ENCODE results near the gene PTPN3. TPM values are rescaled to one million over a fixed set of nuclear protein-coding genes. Genes with fewer than 3 reads are reported as not detected.
"Not testable (repeated sequence)": the region's sequence is repeated elsewhere in the genome, so short reads cannot be mapped to it uniquely, and the experiment has no call there.

Gene PTPN3
- total RNA-seq, 2 experiments from 2014 or later, result 0.02 to 0.27 TPM

DNA sequence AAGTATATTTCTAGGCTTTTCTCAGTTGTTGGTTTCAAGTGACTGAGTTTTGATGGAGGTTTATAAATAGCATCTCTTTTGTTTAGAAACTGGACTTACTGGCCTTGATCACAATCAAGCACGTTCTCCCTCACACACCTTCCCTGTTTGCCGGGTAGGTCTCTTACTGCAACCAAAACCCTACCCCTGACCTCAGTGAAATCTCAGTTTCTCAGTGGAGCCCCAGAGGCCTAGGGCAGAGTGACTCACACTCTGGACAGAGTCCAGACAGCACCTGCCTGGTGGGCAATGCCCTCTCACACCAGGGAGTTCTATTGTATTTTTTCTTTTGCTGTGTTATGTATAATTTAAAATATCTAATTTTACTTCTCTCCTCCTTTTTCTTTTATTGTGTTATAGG is 128.8 kb downstream of the PTPN3 start:
- DNase-seq, result no peak
- CTCF ChIA-PET, result interaction anchor here (0.6 kb wide), 3 partner anchors 10 to 559 kb away, joined by 3 to 4 read pairs (median 3); no protein-coding TSS in a partner anchor
- Mint-ChIP-seq H3K4me1 (ENCODE audit: low read depth) (no peaks in the 10 kb centered on the region), H3K36me3 (ENCODE audit: low read depth) (no peaks in the 10 kb centered on the region), H3K4me3 (no peak overlapping the region), H3K27ac (no peak overlapping the region), H3K9me3 (peaks cover 3% of the 10 kb centered on the region), H3K27me3 (ENCODE audit: low read depth) (peaks cover 4% of the 10 kb centered on the region)
- intact Hi-C loops (cut with micrococcal nuclease), result no loop called here

DNA sequence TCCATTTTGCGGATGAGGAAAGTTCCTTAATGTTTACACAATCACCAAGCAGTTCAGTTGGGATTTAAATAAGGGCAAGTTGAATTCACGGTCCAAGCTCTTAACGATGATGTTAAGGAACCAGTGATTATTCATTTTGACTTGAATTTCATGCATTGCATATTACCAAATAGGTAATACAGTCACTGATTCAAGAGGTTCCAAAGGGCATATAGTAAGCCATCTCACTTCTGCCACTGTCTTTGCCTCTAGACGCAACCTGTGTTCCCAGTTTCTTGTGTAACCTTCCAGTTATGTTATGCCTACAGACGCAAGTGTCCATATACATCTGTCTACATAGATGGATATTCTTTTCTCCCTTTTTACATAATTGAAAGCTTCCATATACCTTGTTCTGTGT is 137.3 kb downstream of the PTPN3 start:
- no peaks in the 10 kb centered on the region for H3K36me3 Mint-ChIP-seq (ENCODE audit: low read depth)
- H3K27me3 Mint-ChIP-seq (ENCODE audit: low read depth), result peaks cover 6% of the 10 kb centered on the region
- no peaks in the 10 kb centered on the region for H3K4me1 Mint-ChIP-seq (ENCODE audit: low read depth)
- CTCF ChIA-PET, result no interaction called here
- no peak for DNase-seq
- no peaks in the 10 kb centered on the region for H3K9me3 Mint-ChIP-seq
- no peak overlapping the region for H3K27ac Mint-ChIP-seq
- H3K4me3 Mint-ChIP-seq, result no peak overlapping the region
- intact Hi-C loops (cut with micrococcal nuclease), result no loop called here

DNA sequence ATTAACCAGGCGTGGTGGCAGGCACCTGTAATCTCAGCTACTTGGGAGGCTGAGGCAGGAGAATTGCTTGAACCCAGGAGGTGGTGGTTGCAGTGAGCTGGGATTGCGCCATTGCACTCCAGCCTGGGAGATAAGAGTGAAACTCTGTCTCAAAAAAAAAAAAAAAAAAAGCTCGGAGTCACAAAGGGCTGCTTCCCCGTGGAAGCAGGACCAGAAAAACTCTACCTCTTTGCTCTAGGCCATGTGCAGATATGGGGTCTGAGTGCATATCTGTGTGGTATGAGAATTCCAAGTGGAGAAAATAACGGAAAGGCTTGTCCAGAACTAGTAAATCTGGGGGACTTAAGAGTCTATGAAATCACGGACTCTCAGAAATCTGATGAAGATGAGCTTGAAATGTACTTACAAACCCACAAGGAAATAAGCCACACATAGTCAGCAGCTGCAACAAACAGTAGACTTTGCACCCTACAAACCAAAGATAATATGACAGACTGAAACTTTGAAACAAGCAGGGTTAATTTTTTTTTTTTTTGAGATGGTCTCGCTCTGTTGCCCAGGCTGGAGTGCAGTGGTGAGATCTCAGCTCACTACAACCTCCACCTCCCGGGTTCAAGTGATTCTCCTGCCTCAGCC is 139.0 kb downstream of the PTPN3 start:
- H3K36me3 Mint-ChIP-seq (ENCODE audit: low read depth); H3K9me3 Mint-ChIP-seq; intact Hi-C loops (cut with micrococcal nuclease); H3K4me1 Mint-ChIP-seq (ENCODE audit: low read depth); H3K27ac Mint-ChIP-seq; H3K4me3 Mint-ChIP-seq; H3K27me3 Mint-ChIP-seq (ENCODE audit: low read depth); DNase-seq: not testable (repeated sequence)
- CTCF ChIA-PET, result interaction anchor here (0.6 kb wide), 3 partner anchors 10 to 127 kb away, joined by 3 read pairs; no protein-coding TSS in a partner anchor

DNA sequence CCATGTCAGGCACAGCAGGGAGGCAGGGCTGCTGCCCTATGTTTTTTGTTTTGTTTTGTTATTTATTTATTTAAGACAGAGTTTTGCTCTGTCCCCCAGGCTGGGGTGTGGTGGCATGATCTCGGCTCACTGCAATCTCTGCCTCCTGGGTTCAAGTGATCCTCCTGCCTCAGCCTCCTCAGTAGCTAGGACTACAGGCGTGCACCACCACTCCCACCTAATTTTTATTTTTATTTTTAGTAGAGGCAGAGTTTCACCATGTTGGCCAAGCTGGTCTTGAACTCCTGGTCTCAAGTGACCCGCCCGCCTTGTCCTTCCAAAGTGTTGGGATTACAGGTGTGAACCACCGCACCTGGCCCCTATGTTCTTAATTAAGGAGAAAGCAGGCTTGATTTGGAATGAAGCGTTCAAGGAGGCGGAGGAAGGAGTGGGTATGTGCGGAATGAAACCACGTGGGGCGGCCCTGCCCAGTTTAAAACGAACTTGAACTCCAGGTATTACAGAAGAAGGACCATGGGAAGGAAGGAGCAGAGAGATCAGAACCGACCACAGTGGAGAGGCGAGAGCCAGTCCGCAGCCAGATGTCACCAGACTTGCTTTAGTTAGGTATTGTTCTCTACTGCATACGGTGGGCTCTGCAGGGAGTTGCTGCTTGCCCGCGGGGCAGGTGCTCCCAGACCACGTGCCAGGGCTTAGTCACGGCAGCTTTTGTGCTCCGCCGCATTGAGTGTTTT is 142.4 kb downstream of the PTPN3 start:
- Mint-ChIP-seq H3K27ac (no peak overlapping the region), H3K9me3 (no peaks in the 10 kb centered on the region), H3K27me3 (ENCODE audit: low read depth) (peaks cover 15% of the 10 kb centered on the region), H3K4me1 (ENCODE audit: low read depth) (no peaks in the 10 kb centered on the region), H3K36me3 (ENCODE audit: low read depth) (no peaks in the 10 kb centered on the region), H3K4me3 (no peak overlapping the region)
- DNase-seq, result no peak
- intact Hi-C loops (cut with micrococcal nuclease), result no loop called here
- CTCF ChIA-PET, result interaction anchor here (0.7 kb wide), 1 partner anchor 14 kb away, joined by 4 read pairs; no protein-coding TSS in a partner anchor

DNA sequence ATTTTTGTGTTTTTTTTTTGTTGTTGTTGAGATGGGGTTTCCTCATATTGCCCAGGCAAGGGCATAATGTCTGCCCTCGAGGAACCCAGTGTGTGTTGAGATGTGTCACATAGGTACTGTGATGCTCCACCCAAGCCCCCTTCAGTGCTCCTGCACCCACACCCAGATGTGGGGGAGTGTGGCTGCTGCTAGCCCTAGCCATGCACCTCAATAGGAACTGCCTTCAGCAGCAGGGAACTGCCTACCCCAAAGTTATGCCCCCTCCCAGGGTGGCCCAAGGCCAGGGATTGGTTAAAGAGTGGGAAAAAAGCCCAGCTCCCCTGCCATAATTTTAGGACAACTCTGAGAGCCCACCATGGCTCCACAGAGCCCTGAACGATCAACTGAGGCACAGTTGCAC is 143.9 kb downstream of the PTPN3 start:
- intact Hi-C loops (cut with micrococcal nuclease), result no loop called here
- CTCF ChIA-PET, result interaction anchor here (1.5 kb wide), 1 partner anchor 32 kb away, joined by 3 read pairs; no protein-coding TSS in a partner anchor
- Mint-ChIP-seq H3K36me3 (ENCODE audit: low read depth) (no peaks in the 10 kb centered on the region), H3K9me3 (no peaks in the 10 kb centered on the region), H3K27me3 (ENCODE audit: low read depth) (peaks cover 14% of the 10 kb centered on the region), H3K4me1 (ENCODE audit: low read depth) (no peaks in the 10 kb centered on the region), H3K27ac (no peak overlapping the region), H3K4me3 (no peak overlapping the region)
- DNase-seq, result no peak

DNA sequence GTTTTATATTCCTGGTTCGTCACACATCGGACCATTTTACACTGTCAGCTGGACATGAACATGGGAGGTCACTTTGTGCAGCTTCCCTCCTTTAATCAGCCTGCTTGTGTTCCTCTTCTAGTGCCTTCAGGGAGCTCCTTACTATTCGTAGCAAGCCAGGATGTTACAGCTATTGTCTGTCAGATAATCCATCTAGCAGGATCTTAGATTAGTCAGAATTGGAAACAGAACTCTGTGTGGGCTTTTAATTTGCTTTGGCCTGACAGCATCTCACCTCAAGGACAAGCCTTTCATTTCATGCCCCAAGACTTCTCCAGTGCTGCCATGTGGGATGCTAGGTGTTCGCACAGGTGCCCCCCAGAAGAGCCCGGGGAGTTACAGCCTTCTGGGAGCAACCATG is 147.1 kb downstream of the PTPN3 start:
- intact Hi-C loops (cut with micrococcal nuclease), result no loop called here
- DNase-seq, result no peak
- CTCF ChIA-PET, result interaction anchor here (0.6 kb wide), 2 partner anchors 9 to 169 kb away, joined by 3 to 4 read pairs; no protein-coding TSS in a partner anchor
- Mint-ChIP-seq H3K27me3 (ENCODE audit: low read depth) (peaks cover 13% of the 10 kb centered on the region), H3K9me3 (no peaks in the 10 kb centered on the region), H3K4me3 (no peak overlapping the region), H3K4me1 (ENCODE audit: low read depth) (no peaks in the 10 kb centered on the region), H3K36me3 (ENCODE audit: low read depth) (no peaks in the 10 kb centered on the region), H3K27ac (no peak overlapping the region)

DNA sequence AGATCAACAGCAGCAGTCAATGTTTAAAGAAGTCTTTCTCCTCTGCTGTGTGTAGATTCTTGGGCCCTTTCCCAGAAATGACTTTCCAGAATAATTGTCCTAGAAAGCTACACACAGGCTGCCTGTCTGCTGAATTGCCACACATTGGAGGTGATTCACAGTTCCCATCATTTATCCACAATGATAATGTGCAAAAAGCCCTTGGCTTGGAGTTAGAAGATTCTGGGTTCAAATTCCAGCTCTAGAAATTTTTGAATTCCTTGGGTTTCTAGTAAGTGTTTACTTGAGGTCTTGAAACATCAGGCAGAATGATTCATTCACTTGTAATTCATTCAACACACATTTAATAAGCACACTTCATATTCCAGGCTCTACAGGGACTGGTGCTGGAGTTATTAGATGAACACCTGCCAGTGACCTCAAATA is 148.7 kb downstream of the PTPN3 start:
- H3K4me1 Mint-ChIP-seq (ENCODE audit: low read depth), result no peaks in the 10 kb centered on the region
- H3K27ac Mint-ChIP-seq, result no peak overlapping the region
- no peaks in the 10 kb centered on the region for H3K36me3 Mint-ChIP-seq (ENCODE audit: low read depth)
- H3K9me3 Mint-ChIP-seq, result no peaks in the 10 kb centered on the region
- H3K27me3 Mint-ChIP-seq (ENCODE audit: low read depth), result peaks cover 10% of the 10 kb centered on the region
- DNase-seq, result no peak
- CTCF ChIA-PET, result no interaction called here
- intact Hi-C loops (cut with micrococcal nuclease), result no loop called here
- no peak overlapping the region for H3K4me3 Mint-ChIP-seq

DNA sequence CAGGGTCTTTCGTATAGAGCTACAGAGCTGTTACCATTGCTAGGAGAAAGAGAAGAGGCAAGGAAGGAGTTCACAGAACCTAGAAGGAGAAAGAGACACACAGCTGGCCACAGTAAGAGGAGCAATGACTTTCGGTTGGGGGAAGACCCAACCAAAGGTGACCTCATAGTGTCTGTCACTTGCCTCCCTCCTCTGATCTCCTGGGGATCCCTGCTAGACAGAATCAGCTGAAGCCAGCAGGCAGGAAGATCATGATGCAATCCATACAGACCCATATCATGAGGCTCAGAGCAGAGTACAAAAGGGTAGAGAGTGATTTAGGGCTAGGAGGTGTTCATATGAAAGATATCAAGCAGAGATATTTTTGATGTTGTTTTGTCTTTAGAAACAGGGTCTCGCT is 151.2 kb downstream of the PTPN3 start:
- intact Hi-C loops (cut with micrococcal nuclease), result no loop called here
- Mint-ChIP-seq H3K9me3 (no peaks in the 10 kb centered on the region), H3K4me1 (ENCODE audit: low read depth) (no peaks in the 10 kb centered on the region), H3K27me3 (ENCODE audit: low read depth) (peaks cover 7% of the 10 kb centered on the region), H3K4me3 (no peak overlapping the region), H3K27ac (no peak overlapping the region), H3K36me3 (ENCODE audit: low read depth) (no peaks in the 10 kb centered on the region)
- DNase-seq, result no peak
- CTCF ChIA-PET, result interaction anchor here (0.6 kb wide), 1 partner anchor 47 kb away, joined by 3 read pairs; no protein-coding TSS in a partner anchor

DNA sequence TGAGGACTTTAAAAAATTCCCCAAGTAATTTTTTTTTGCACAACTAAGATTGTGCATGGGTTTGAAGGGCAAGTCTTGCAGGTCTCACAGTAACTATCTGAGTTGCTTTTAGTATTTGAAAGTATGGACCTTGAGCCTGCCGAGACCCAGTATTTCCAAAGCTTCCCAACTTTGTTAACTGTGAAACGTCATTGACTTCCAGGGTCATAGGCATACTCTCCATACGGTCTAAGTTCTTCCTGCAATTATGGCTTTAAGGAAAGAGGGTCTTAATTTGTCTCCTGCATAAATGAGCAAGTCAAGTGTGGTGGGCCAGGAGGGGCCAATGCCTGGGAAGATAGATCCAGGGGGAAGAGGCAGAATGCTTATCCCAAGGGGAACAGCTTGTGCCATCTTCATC is 153.2 kb downstream of the PTPN3 start:
- H3K27me3 Mint-ChIP-seq (ENCODE audit: low read depth), result peaks cover 6% of the 10 kb centered on the region
- H3K27ac Mint-ChIP-seq, result no peak overlapping the region
- no peak for DNase-seq
- CTCF ChIA-PET, result no interaction called here
- intact Hi-C loops (cut with micrococcal nuclease), result no loop called here
- no peaks in the 10 kb centered on the region for H3K9me3 Mint-ChIP-seq
- no peaks in the 10 kb centered on the region for H3K4me1 Mint-ChIP-seq (ENCODE audit: low read depth)
- no peak overlapping the region for H3K4me3 Mint-ChIP-seq
- no peaks in the 10 kb centered on the region for H3K36me3 Mint-ChIP-seq (ENCODE audit: low read depth)

DNA sequence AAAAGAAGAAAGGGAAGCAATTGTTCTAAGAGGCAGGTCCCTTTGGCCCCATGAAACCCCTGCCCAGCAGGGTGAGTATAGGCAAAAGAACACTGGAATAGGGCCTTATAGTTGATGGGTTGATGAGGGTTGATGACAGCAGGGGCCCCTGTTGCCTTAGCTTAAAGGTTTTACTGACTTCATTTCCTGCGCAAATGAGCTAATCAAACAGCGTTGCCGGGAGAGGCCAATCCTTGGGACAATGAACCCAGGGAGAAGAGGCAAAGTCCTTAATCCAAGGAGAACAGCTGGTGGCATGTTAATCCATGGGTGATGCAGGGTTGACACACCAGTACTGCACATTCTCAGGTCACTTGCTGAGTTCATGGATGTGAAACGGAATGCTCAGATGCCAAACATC is 155.2 kb downstream of the PTPN3 start:
- H3K27ac Mint-ChIP-seq, result no peak overlapping the region
- H3K9me3 Mint-ChIP-seq, result no peaks in the 10 kb centered on the region
- DNase-seq, result no peak
- intact Hi-C loops (cut with micrococcal nuclease), result no loop called here
- no peak overlapping the region for H3K4me3 Mint-ChIP-seq
- H3K4me1 Mint-ChIP-seq (ENCODE audit: low read depth), result no peaks in the 10 kb centered on the region
- CTCF ChIA-PET, result interaction anchor here (0.9 to 1.4 kb wide), 2 partner anchors 12 to 67 kb away, joined by 3 read pairs; no protein-coding TSS in a partner anchor
- peaks cover 3% of the 10 kb centered on the region for H3K27me3 Mint-ChIP-seq (ENCODE audit: low read depth)
- H3K36me3 Mint-ChIP-seq (ENCODE audit: low read depth), result no peaks in the 10 kb centered on the region

DNA sequence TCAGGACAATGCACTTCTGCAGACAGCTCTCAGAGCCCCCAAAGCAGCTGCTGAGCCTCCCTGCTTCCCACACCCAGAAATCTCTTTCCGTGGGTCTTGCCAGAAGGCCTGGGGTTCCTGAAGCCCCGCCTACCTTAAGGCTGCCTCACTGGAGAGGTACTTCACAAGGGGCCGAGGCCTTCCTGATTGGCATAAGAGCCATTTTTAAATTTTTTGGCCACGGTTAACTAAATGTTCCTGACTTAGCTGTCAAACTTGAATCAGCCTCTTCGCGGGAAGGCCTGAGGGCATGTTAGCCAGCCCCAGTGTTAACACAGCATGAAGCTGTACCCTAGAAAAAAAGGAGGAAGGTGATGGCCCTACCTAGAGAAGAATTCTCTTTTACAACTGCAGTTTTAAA is 156.5 kb downstream of the PTPN3 start:
- H3K9me3 Mint-ChIP-seq, result no peaks in the 10 kb centered on the region
- no peaks in the 10 kb centered on the region for H3K36me3 Mint-ChIP-seq (ENCODE audit: low read depth)
- intact Hi-C loops (cut with micrococcal nuclease), result no loop called here
- peaks cover 3% of the 10 kb centered on the region for H3K27me3 Mint-ChIP-seq (ENCODE audit: low read depth)
- H3K4me1 Mint-ChIP-seq (ENCODE audit: low read depth), result no peaks in the 10 kb centered on the region
- DNase-seq, result no peak
- H3K27ac Mint-ChIP-seq, result no peak overlapping the region
- CTCF ChIA-PET, result interaction anchor here (0.6 kb wide), 1 partner anchor 15 kb away, joined by 4 read pairs; no protein-coding TSS in a partner anchor
- H3K4me3 Mint-ChIP-seq, result no peak overlapping the region

DNA sequence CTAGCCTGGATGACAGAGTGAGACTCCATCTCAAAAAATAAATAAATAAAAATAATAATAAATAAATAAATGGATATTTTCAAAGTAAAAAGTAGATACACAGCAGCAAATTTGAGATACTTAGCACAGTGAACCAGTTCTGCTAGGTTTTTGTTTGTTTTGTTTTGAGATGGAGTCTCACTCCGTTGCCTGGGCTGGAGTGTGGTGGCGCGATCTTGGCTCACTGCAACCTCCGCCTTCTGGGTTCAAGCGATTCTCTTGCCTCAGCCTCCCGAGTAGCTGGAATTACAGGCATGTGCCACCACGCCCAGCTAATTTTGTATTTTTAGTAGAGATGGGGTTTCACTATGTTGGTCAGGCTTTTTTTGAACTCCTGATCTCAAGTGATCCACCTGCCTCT is 157.1 kb downstream of the PTPN3 start:
- H3K9me3 Mint-ChIP-seq; H3K27ac Mint-ChIP-seq; intact Hi-C loops (cut with micrococcal nuclease); H3K27me3 Mint-ChIP-seq (ENCODE audit: low read depth); H3K36me3 Mint-ChIP-seq (ENCODE audit: low read depth); H3K4me1 Mint-ChIP-seq (ENCODE audit: low read depth); DNase-seq; CTCF ChIA-PET; H3K4me3 Mint-ChIP-seq: not testable (repeated sequence)

DNA sequence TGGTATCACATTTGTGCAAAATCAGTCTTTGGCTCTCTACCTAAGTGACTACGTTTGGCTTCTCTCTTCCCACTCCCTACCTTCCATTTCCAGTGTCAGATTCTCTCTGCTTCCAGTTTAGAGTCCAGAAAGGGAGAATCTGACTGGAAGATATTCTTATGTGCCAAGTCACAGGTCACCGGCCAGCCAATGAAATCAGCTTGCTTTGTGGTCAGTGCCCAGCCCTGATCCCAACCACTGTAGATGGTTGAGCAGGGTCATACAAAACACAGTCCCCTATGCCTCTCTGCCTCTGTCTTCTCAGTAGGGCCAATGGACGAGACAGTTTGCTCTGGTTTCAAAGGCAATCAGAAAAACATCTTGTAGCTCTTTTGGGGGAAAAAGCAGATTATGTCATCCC is 161.7 kb downstream of the PTPN3 start:
- Mint-ChIP-seq H3K4me3 (no peak overlapping the region), H3K27me3 (ENCODE audit: low read depth) (peaks cover 6% of the 10 kb centered on the region), H3K27ac (no peak overlapping the region), H3K9me3 (no peaks in the 10 kb centered on the region), H3K36me3 (ENCODE audit: low read depth) (no peaks in the 10 kb centered on the region), H3K4me1 (ENCODE audit: low read depth) (no peaks in the 10 kb centered on the region)
- intact Hi-C loops (cut with micrococcal nuclease), result no loop called here
- DNase-seq, result no peak
- CTCF ChIA-PET, result no interaction called here

Data from activated naive CD4-positive, alpha-beta T cell treated with anti-CD3 and anti-CD28 coated beads for 36 hours (primary cell).